Gastrocnemius medialis (tissue), 4 donors: ENCODE data around the gene CNR2. TPM values are rescaled to one million over a fixed set of nuclear protein-coding genes. Genes with fewer than 3 reads are reported as not detected.

ENCODE experiments used
- ATAC-seq, 2 donors: fragments of 150-250 bp; one replicate each; pipeline ENCODE4 v1.9.1; 2016
- DNase-seq, 2 donors: peaks; one replicate each; pipeline ENCODE4 v3.0.0-alpha.2; 2019
- H3K27ac ChIP-seq, 4 donors: fragments of 200-600 bp; sonication (generic); 1 replicate in 1 of 4; 2 replicates in 3 of 4; pipeline ENCODE4 v1.5.1; 2016 to 2018; ENCODE audit warnings: mild to moderate bottlenecking in 2 of 4, moderate library complexity in 1 of 4
- H3K27me3 ChIP-seq, 3 donors: fragments of 200-600 bp; sonication (generic) in 2 of 3; 1 replicate in 1 of 3; 2 replicates in 2 of 3; pipeline versions ENCODE4 v1.5.1 to v1.6.0; 2016 to 2019; ENCODE audit warnings: mild to moderate bottlenecking in 1 of 3, moderate library complexity in 1 of 3
- H3K36me3 ChIP-seq, 2 donors: fragments of 200-600 bp; sonication (generic) in 1 of 2; one replicate each; pipeline ENCODE4 v1.5.1; 2017 to 2018
- H3K4me1 ChIP-seq, 2 donors: fragments of 200-600 bp; sonication (generic) in 1 of 2; one replicate each; pipeline ENCODE4 v1.5.1; 2016 to 2017; ENCODE audit warnings: mild to moderate bottlenecking in 2 of 2
- H3K4me3 ChIP-seq, 4 donors: fragments of 200-600 bp; sonication (generic) in 3 of 4; 1 replicate in 1 of 4; 2 replicates in 3 of 4; pipeline ENCODE4 v1.5.1; 2016 to 2019; ENCODE audit warnings: mild to moderate bottlenecking in 2 of 4
- H3K9me3 ChIP-seq, 3 donors: fragments of 200-600 bp; sonication (generic) in 2 of 3; 1 replicate in 1 of 3; 2 replicates in 2 of 3; pipeline ENCODE4 v1.5.1; 2016 to 2019
- POLR2A ChIP-seq, 2 donors: fragments of 450-650 bp; IDR thresholded peaks; one replicate each; pipeline ENCODE4 v1.6.1; 2017; ENCODE audit warnings: antibody characterized with exemption in 2 of 2, mild to moderate bottlenecking in 2 of 2, moderate library complexity in 2 of 2
- in situ Hi-C, 4 donors: fragments of 200-750 bp; cut with MboI; loops; one replicate each; pipeline versions ENCODE4 v1.15.0 to v1.8.0; 2017; ENCODE audit warnings: low sequenced_read_pairs in 4 of 4
- intact Hi-C: fragments of 100-400 bp; cut with DNase I; formaldehyde crosslinking; loops from one replicate; pipeline ENCODE4 v1.15.1; 2023; ENCODE audit warnings: low total_unique reads
- total RNA-seq, 4 donors: library from RNA; depleted of rRNA; stranded (reverse); fragments of >200 nt; gene quantifications; one replicate each; pipeline versions ENCODE4 v1.1.0 to v1.2.3, GENCODE V29; 2016
- TF ChIP-seq, protein P1 (sequence below), 5 experiments: fragments of 450-650 bp in 3 of 5; fragments of 200-600 bp in 2 of 5; sonication (generic) in 2 of 5; IDR thresholded peaks in 4 of 5; conservative IDR thresholded peaks in 1 of 5; 1 replicate in 4 of 5; 2 replicates in 1 of 5; pipeline ENCODE4 v1.5.1; 2016 to 2019; ENCODE audit warnings: antibody characterized with exemption in 5 of 5, mild to moderate bottlenecking in 3 of 5, moderate library complexity in 3 of 5

Gene CNR2
- total RNA-seq, 4 donors from 2014 or later = not detected

DNA sequence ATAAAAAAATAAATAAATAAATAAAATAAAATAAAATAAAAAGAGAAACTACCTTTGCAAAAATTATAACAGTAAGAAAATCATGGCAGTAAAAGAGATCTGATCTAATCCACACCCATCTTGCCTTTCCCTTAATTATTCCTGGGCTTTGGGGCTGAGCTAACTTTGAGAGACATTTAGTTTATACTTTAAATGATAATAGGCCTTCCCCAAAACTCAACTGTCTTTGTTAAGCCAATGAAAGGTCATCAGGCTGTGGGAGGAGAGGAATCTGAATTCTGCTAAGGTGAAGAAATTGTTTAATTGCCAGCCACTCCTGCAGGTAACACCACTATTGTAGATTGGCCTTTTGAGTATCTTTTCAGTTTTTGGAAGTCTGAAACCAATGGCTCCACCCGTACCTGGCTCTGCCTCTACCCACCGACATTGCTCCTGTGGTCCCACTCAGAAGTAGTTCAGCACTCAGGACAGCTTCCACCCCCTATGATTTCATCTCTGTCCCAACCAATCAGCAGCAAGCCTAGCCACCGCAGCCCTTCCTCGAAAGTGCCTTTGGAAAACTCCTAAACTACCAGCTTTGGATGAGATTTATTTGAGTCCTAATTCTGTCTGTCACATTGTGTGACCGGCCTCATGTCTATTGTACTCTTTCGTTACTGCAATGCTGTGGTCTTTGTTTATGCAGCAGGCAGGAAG, 23.5 kb upstream of the CNR2 start:
- no peaks in the 10 kb centered on the region for H3K36me3 ChIP-seq

GRCh38 chr1:23931491-23931880, 18.3 kb upstream of the CNR2 start:
- no peaks in the 10 kb centered on the region for H3K36me3 ChIP-seq
- no peaks in the 10 kb centered on the region for H3K27me3 ChIP-seq
- no peaks in the 10 kb centered on the region for H3K9me3 ChIP-seq
- in situ Hi-C loops = no loop called here
- H3K27ac ChIP-seq = no peak overlapping the region
- intact Hi-C loops = no loop called here
- TF ChIP-seq POLR2A (IDR thresholded peaks at IDR 0.05) = no peak
- TF ChIP-seq, protein P1, sequence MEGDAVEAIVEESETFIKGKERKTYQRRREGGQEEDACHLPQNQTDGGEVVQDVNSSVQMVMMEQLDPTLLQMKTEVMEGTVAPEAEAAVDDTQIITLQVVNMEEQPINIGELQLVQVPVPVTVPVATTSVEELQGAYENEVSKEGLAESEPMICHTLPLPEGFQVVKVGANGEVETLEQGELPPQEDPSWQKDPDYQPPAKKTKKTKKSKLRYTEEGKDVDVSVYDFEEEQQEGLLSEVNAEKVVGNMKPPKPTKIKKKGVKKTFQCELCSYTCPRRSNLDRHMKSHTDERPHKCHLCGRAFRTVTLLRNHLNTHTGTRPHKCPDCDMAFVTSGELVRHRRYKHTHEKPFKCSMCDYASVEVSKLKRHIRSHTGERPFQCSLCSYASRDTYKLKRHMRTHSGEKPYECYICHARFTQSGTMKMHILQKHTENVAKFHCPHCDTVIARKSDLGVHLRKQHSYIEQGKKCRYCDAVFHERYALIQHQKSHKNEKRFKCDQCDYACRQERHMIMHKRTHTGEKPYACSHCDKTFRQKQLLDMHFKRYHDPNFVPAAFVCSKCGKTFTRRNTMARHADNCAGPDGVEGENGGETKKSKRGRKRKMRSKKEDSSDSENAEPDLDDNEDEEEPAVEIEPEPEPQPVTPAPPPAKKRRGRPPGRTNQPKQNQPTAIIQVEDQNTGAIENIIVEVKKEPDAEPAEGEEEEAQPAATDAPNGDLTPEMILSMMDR (IDR thresholded peaks at IDR 0.05 in 4 of 5, conservative IDR thresholded peaks at IDR 0.05 in 1 of 5) = no peak
- no peak for DNase-seq
- H3K4me3 ChIP-seq = no peak overlapping the region
- ATAC-seq = no peak
- H3K4me1 ChIP-seq = no peaks in the 10 kb centered on the region

More for the DNA sequence above, 23.5 kb upstream of the CNR2 start:
- TF ChIP-seq, protein P1 (IDR thresholded peaks at IDR 0.05 in 4 of 5, conservative IDR thresholded peaks at IDR 0.05 in 1 of 5) = no peak
- TF ChIP-seq POLR2A (IDR thresholded peaks at IDR 0.05) = no peak
- Histone ChIP-seq H3K27ac (no peak overlapping the region), H3K4me3 (no peak overlapping the region), H3K27me3 (no peaks in the 10 kb centered on the region), H3K9me3 (no peaks in the 10 kb centered on the region), H3K4me1 (no peaks in the 10 kb centered on the region)
- intact Hi-C loops = no loop called here
- in situ Hi-C loops = no loop called here
- ATAC-seq = no peak
- DNase-seq = no peak

DNA sequence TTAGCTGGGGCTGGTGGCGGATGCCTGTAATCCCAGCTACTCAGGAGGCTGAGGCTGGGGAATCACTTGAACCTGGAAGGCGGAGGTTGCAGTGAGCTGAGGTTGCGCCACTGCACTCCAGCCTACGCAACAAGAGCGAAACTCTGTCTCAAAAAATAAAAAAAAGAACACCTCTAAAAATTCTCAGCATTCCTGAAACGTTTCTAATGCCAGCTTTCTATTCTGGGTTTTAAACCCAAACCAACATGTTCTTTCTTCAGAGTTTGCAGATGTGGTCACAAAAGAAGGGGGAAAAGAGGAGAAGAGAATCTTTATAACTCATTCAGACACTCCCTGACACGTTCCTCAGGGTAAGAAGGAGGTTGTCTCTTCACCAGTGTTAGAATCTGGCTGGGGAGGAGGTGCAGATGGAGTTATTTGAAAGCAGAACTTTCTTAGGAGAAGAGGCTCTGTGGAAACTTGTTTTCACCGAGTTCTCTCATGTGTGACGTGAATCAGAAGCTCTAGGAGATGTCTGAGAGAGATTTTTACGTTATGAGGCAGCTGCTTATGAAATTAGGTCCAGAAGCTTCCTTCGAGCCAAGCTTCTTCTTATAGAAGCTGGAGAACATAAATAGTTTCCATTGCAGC, 17.8 kb upstream of the CNR2 start:
- in situ Hi-C loops (no loop called here), intact Hi-C loops (no loop called here)
- Histone ChIP-seq H3K4me3 (no peak overlapping the region), H3K36me3 (no peaks in the 10 kb centered on the region), H3K9me3 (no peaks in the 10 kb centered on the region), H3K4me1 (no peaks in the 10 kb centered on the region), H3K27me3 (no peaks in the 10 kb centered on the region), H3K27ac (no peak overlapping the region)
- ATAC-seq (no peak), DNase-seq (no peak)
- TF ChIP-seq POLR2A (IDR thresholded peaks at IDR 0.05) = no peak
- TF ChIP-seq, protein P1 (IDR thresholded peaks at IDR 0.05 in 4 of 5, conservative IDR thresholded peaks at IDR 0.05 in 1 of 5) = no peak

DNA sequence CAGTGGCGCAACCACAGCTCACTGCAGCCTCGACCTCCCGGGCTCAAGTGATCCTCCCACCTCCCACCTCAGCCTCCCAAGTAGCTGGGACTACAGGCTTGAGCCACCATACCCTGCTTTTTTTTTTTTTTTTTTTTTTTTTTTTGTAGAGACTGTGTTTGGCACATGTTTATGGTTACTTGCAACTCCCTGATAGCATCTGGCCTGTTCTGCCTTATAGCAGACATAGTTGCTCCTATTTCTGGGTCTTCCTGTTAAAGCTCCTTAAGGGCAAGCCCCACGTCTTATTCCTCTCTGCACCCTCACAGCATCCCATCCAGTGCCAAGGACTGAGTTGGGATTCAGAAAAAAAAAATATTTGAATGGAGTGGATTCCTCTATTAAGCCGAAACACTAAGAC, 17.1 kb upstream of the CNR2 start:
- H3K27me3 ChIP-seq = no peaks in the 10 kb centered on the region
- in situ Hi-C loops (no loop called here), intact Hi-C loops (no loop called here)
- H3K4me1 ChIP-seq = no peaks in the 10 kb centered on the region
- ATAC-seq (no peak), DNase-seq (no peak)
- no peak overlapping the region for H3K4me3 ChIP-seq
- H3K36me3 ChIP-seq = no peaks in the 10 kb centered on the region
- H3K9me3 ChIP-seq = no peaks in the 10 kb centered on the region
- H3K27ac ChIP-seq = no peak overlapping the region
- no peak for TF ChIP-seq POLR2A (IDR thresholded peaks at IDR 0.05)
- TF ChIP-seq, protein P1 (IDR thresholded peaks at IDR 0.05 in 4 of 5, conservative IDR thresholded peaks at IDR 0.05 in 1 of 5) = no peak
